ENCODE results near the gene CCR6.
"Not testable (repeated sequence)": the region's sequence is repeated elsewhere in the genome, so short reads cannot be mapped to it uniquely, and the experiment has no call there.

Gene CCR6

DNA sequence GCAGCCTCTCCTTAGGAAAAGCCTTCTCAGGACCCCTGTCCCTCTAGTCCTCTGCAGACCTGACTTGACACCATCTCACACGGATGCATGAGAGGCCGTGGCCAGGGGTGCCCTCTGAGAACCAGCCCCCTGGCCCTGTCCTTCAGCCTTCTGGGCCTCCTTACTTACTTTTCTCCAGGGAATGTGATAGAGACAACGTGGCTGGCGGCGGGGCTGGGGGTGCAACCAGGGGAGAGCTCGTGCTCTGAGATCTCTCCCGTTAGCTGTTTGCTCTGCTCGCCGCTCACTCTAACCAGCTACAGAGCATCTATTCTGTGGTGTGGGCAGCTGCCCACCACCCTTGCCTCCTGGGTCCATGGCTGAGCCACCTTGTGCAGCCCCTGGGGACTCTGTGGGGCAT is 20.1 kb downstream of the CCR6 start:
- DNase-seq (ENCODE audit: low spot score): no peak

DNA sequence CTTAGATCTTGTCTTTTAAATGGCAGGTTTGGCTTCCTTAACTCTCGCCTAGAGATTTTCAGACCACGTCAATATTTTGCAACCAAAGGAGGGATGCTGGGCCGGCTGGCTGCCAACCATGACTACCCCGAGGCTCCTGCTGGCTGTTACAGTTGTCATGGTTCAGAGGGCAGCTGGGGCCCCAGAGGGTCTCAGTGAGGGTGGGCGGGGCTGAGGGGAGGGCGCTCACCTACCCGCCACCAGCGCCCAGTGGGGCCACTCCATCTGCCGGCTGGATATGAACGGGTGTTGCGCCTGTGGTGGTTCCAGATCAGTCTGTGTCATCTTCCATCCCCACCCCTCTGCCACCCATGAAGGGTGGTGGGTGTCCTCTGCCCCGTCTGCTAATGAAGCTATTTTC is 22.6 kb downstream of the CCR6 start:
- no peak for DNase-seq (ENCODE audit: low spot score)

DNA sequence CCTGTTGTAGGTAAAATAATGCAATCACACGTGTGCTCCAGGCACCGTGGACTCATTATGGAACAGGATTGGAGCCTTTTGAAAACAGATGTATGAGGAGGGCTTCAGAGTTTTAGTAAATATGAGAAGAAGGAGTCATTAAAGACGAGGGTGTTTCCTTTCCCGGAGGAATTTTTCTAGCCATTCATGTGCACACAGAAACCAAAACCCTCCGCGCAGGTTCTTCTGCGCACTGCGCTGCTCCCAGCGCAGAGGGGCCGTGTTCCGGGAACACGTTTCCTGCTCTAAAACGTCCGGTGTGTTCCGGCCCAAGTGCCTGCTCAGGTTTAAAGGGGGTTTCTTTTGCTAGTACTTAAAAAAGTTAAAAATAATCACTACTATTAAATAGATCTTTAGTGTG is 23.2 kb downstream of the CCR6 start:
- no peak for DNase-seq (ENCODE audit: low spot score)

DNA sequence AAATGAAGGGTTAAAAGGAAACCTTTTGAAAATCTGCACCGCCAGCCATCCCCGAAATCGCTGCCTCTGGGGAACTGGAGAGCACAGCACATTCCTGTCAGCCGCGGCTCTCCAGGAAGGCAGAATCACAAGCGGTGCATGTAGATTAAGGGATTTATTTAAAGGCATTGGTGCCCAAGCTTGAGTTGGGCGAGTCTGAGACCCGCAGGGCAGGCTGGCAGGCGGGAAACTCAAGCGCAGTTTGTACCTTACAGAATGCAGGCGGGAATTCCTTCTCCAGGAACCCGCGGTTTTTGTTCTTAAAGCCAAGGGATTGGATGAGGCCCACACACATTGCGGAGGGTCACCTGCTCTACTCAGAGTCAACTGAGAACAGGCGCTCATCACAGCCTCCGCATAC is 24.1 kb downstream of the CCR6 start:
- no peak for DNase-seq (ENCODE audit: low spot score)

DNA sequence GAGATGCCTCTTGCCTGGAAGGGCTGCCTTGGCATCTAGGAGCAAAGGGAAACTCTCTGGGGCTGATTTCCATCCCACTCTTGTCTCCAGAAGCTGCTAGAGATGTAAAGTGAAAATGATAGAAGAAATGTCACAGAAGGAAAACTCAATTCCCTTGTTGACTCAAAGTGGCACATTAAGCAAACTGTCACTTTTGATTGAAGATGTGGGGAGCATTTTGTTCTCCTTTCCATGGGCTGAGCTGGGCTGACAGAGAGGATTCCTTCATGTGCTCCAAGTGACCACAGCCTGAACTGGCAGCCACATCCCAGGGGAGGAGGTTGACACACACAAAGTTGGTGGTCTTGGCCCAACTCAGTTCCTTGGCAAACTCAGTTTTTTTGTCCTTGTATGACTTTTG is 25.1 kb downstream of the CCR6 start:
- DNase-seq (ENCODE audit: low spot score): no peak

DNA sequence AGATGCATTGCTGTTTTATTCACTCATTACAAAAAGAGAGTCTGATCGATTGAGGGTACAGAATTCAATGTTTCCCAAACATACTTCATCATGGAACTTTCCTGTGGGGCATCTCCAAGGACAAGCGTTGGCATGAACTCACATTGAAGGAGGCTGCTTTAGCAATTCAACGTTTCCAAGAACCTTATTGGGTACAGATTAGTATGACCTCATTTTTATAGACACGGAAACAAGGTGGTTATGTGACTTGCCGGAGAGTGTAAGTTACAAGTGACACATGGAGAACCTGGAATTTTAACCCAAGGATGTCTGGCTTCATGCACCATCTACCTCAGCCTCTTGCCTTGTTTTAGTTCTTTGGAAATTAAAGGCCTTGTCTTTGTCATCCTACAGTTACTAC is 26.1 kb downstream of the CCR6 start:
- DNase-seq (ENCODE audit: low spot score): no peak

DNA sequence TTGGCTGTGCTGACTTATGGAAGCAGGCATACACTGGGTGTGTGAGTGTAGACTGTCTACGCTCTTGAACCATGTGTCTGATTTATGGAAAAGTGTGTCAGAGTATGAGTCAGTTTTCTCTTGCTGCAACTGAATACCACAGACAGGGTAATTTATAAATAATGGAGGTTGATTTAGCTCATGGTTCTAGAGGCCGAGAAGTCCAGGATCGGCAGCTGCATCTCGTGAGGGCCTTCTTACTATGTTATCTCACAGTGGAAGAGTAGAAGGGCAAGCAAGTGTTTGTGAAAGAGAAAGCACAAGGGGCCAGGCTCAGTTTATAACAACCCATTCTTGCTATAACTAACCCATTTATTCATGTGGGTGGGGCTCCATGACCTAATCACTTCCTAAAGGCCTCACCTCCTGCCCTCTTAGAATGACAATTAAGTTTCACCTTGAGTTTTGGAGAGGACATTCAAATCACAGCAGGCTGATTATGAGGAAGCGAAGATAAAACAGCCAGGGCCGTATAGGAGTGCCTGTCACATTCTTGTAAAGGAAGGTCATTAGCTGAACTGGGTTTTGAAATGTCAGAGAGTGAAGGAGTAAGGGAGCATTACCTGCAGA is 28.1 kb downstream of the CCR6 start:
- DNase-seq (ENCODE audit: low spot score): no peak

DNA sequence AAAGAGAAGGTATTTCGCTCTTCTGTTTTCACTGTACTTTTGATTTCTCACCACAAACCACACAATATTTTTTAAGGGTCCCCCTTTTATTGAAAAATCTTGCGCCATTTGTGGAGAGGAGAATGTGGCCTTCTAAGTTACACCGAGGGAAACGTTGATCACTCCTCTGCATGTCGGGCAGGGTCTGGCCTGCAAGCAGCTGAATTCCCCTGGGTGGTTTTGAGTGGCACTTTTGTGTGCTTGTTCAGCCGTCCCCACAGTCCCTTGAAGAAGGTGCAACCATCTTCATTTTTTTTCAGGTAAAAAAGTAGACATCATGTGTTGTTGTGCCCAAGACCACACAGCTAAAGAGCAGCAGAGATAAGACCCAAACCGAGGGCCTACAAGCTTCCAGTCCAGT is 28.8 kb downstream of the CCR6 start:
- no peak for DNase-seq (ENCODE audit: low spot score)

DNA sequence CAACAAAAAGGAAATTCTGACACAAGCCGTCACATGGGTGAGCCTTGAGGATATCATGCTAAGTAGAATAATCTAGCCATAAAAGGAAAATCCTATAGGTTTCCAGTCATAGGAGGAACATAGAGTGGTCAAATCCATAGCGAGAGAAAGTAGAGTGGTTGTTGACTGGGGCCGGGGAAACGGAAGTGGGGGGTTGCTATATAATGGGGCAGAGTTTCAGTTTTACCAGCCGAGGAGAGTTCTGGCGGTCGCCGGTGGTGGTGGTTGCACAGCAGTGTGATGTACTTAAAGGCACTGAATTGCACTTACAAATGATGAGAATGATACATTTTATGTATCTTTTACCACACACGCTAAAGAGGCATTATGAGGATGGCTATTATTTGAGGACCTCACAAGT is 30.0 kb downstream of the CCR6 start:
- no peak for DNase-seq (ENCODE audit: low spot score)

DNA sequence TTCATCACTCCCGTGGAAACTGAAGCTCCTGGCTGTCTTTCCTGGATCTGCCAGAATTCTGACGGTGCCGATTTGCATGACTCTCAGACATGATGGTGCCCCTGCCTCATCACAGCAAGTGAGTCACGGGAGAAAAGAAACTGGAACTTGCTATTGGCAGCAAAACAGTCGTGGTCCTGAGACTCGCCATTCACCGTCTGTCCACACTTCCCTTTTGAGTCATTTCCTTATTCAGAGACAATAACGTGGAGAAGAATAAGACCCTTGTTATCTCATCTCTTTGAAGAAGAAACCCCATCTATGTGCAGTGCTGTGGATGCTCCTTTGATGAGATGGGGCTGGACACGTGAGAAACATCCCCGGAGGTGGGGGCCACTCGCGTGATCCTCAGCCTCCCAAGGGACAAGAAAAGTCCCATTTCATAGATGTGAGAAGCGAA is 30.6 kb downstream of the CCR6 start:
- peak; percentile 59 for DNase-seq (ENCODE audit: low spot score)

DNA sequence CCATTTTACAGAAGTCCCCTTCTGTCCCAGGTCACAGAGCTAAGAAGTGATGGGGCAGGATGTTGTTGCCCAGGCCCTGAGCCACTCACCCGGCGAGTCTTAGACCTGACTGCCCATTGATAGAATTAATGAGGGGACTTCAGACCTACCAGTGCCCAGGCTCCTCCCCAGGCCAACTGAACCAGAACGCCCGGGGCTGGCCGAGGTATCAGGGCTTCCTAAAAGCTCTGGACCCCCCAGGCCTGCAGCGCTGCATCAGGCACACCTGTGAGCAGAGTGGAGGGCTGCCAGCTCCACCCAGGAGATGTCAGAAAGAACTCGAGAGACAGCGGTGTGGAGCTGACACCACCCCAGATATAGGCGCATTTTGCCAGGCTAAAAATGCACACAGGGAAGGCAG is 31.4 kb downstream of the CCR6 start:
- no peak for DNase-seq (ENCODE audit: low spot score)

DNA sequence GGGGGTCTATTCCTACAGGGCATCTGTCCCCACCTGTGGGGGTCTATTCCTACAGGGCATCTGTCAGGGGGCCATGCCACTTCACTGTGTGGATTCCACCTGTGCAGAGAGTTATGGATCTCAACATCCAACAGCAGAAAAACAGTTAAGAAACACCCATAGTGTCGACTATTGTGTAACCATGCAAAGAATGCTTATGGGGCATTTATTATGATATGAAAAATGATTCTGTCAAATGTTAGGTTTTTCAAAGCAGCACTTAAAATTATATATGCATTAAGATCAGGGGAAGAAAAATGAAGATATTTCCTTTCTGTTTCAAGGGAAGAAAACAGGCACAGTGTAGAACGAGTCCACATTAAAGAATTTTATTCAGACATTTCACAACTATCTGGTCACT is 32.0 kb downstream of the CCR6 start:
- no peak for DNase-seq (ENCODE audit: low spot score)

DNA sequence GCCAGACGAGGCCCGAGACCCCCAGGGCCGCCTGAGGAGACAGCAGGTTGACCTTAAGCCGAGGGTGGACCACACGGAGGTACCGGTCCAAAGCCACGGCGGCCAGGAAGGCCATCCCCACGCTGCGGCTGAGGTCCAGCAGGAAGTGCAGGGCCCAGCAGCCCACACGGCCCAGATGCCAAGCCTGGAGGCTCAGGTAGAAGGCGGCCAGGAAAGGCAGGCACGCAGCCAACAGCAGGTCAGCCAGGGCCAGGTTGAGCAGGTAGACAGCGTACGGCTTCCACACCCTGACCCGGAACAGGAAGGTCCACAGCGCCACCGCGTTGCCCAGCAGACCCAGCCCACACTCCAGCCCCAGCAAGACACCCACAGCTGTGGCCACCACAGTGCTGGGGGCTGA is 34.5 kb downstream of the CCR6 start:
- DNase-seq (ENCODE audit: low spot score): no peak

DNA sequence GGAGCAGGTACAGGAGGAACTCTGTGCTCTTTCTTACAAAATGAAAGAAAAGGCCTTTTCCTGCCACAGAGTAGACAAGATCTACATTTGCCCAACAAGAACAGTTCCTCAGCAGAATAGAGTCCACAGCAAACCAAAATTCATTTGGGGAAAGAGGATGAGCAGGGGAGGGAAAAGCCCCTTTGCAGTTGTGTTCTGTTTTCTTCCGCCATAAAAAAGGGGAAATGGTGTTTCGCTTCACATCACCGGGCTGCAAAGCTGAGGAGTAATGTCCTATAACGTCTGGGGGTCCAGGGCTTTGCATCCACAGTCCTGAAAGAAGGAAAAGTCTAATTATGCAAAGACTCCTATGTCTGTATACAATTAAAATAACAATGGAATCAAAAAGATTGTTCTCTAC is 35.0 kb downstream of the CCR6 start, which contains the start of gene GPR31:
GPR31 (minus strand) TSS at position 118 of the 400 bp plus-strand sequence. CDS start 149 bp downstream, outside the sequence.
- no peak for DNase-seq (ENCODE audit: low spot score)

DNA sequence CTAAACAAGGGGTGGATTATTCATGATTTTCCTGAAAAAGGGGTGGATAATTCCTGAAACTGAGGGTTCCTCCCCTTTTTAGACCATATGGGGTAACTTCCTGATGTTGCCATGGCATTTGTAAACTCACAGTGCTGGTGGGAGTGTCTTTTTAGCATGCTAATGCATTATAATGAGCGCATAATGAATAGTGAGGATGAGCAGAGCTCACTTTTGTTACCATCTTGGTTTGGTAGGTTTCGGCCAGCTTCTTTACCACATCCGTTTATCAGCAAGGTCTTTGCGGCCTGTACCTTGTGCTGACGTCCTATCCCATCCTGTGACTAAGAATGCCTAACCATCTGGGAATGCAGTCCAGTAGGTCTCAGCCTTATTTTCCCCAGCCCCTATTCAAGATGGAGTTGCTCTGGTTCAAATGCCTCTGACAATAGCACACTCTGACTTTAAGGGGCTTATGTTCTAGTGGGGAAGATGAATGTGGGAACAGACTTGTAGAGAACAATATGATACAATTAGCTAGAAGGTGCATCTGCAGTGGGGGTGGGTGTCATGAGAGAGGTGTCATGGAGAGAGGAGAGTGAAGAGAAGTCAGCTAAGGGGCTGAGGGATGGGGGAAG is 39.1 kb downstream of the CCR6 start:
- DNase-seq (ENCODE audit: low spot score): no peak

DNA sequence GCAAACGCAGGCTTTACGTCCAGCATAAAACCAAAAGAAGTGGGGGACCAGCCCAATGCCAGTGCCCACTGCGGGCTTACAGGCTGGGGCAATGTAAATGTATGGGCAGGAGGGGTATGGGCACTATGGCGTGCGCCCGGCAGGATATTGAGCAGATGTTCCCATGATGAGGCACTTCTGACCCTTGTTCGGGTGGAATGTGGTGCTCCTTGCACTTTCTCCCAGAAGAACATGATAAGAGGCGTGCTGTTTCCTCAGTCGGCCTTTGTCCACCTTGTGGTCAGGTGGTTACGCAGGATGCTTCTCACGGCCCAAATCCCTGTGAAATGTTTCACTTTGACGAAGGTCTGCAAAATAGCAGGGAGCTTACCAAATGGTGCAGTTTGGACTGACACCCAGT is 39.7 kb downstream of the CCR6 start:
- no peak for DNase-seq (ENCODE audit: low spot score)

DNA sequence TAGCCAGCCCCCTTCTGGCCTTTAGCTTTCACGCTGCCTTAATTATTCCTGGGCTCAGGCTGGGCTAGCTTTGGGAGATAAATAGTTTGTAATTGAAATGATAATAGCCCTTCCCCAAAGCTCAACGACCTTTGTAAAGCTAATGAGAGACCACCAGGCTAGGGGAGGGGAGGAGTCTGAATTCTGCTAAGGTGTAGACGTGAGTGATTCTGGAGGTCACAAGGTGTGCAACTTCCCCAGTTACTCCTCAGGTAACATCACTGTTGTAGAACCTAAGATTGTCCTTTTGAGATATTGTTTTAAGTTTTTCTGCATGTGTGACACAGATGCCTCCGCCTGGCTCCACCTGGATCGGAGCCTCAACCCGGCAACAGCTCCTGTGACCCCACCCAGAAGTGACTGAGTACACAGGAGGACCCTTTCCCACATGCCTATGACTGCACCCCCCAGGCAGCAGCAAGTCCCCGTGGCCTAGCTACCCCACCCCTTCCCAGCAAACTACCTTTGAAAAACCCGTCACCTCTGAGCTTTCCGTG is 40.6 kb downstream of the CCR6 start:
- DNase-seq (ENCODE audit: low spot score): no peak

DNA sequence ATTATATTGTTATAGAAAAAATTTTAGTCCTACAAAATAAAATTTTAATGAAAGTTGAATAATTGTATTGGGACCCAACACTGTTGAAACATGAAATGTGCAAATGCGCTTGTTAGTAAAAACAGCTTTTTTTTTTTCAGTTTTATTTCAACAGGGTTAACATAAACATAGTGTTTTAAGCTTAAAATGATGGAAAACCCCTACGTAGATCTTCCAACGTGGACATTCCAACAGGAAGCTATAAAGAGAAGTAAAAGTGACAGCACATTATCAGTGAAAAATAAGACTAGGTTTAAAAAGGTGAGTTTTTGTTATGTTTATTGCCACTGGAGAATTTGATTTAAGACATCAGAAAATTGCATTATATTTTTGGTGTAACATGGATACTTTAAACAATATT is 41.4 kb downstream of the CCR6 start:
- no peak for DNase-seq (ENCODE audit: low spot score)

DNA sequence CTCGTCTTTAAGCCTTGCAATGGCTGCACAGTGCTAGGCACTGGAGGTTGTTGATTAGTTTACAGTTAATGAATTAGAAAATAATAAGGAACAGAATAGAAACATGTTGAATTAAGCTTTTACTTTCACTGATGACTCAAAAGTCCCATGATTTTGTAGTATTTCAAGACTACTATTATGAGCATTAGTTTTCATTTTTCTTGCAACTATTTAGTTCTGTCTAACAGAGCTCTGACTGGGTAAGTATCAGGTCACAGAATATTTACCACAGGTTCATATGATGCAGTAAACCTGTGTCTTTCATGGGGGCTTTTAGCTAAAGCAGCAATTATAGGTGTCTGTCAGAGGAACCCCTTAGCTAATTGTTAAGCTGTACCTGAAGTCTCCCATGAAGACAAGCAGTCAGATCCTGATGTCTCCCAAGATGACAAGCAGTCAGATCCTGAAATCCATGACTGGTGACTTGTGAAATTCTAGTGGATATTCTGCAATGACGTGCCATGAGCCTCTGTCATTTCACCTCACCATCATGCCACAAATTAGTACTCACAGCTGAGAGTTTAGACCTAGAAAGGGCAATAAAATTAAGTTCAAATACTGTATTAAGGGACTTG is 43.1 kb downstream of the CCR6 start:
- no peak for DNase-seq (ENCODE audit: low spot score)

DNA sequence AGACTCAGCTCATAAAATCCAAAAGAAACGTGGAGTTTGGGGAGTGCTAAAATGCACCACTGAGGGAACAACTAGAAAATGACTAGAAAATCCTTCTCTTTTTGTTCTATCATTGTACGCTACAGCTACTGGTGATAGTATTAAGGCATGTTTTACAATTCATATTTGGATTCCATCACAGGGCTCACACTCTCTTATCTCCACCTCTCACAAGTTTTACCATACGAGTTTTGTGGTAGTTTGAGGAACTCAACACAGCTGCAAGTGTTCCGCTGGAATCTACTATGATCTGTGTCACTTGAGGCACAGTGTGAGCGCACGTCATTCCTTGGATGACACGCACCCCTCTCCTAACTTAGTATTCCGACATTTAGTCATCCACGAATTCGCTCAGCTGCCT is 44.8 kb downstream of the CCR6 start:
- not testable (repeated sequence) for DNase-seq (ENCODE audit: low spot score)

DNA sequence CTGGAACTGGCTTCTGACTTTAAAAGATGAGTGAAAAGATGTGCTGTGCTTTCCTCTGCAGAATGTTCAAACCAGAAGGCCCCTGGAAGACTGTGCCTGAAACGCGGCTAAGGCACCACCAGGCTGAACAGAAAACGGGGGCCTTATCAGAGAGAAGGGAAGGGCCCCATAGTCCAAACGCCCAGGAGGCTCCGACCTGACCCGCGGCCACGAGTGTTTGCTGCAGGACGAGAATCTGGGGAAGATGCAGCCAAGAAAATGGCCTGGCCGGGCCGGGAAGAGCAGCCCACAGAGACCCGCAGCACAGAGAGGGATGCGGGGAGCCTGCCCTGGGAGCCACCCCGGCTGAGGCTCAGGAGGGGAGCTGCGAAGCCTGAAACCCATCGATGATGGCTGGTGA is 45.4 kb downstream of the CCR6 start:
- not testable (repeated sequence) for DNase-seq (ENCODE audit: low spot score)

DNA sequence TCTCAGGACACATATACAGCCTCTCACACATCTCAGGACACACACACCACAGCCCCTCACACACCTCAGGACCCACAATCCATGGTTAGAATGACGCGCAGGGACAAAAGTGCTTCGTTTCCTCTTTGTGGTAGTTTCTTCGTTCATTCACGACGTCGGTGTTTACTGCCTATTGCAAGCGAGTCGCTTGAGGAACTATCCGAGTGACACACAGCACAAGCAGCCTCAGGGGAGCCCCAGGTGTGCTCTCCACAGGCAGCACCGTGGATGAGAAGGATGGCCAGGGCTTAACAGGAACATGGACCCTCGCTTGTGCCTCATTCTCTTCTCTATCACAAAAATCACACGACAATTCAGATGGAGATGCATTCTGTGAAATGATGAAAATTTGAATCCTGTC is 47.0 kb downstream of the CCR6 start:
- not testable (repeated sequence) for DNase-seq (ENCODE audit: low spot score)

DNA sequence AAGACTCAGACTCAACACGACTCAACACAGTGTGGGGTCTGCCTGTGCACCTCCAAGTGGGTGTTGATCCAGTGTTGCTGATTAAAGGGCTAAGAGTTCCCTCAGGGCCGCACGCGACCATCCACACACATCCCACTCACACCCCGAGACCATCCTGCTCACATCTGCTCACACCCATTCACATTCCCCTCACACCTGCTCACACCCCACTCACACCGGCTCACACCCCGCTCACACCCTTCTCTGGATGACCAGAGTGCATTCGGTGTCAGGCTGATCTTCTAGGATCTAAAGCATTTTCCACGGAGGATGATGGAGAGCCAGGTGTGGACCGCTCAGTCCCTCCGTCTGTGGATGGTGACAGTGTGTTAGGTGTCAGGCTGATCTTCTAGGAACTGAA is 48.4 kb downstream of the CCR6 start:
- not testable (repeated sequence) for DNase-seq (ENCODE audit: low spot score)

Data from globus pallidus (tissue), 1 donor.